Measurements from ENCODE around the gene TJP1.
"Not testable (repeated sequence)": the region's sequence is repeated elsewhere in the genome, so short reads cannot be mapped to it uniquely, and the experiment has no call there.

TJP1 gene

GRCh38 chr15:29657476-29657817 is 164.8 kb downstream of the TJP1 start:
- not testable (repeated sequence) for DNase-seq (ENCODE audit: low read depth)

GRCh38 chr15:29656636-29657475 is 165.4 kb downstream of the TJP1 start:
- no peak for DNase-seq (ENCODE audit: low read depth)

GRCh38 chr15:29652595-29652994 is 169.7 kb downstream of the TJP1 start:
- DNase-seq (ENCODE audit: low read depth) = no peak

GRCh38 chr15:29651476-29652233 is 170.6 kb downstream of the TJP1 start:
- no peak for DNase-seq (ENCODE audit: low read depth)

Data from HS-27A (cell line).